Measurements from ENCODE around the gene SCARB2.

DNA sequence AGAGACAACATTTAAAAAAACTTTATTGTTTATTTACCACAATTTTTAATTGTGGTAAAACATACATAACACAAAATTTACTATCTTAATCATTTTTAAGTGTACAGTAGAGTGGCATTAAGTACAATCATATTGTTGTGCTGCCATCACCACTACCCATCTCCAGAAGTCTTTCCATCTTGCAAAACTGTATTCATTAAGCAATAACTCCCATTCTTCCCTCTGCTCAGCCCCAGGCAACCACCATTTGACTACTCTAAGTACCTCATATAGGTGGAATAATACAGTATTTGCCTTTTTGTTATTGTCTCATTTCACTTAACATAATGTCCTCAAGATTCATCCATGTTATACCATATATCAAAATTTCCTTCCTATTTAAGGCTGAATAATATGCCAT, 25.1 kb upstream of the SCARB2 start:
- TF ChIP-seq CEBPB (IDR thresholded peaks at IDR 0.05) (no peak), TAF1 (IDR thresholded peaks at IDR 0.05; ENCODE audit: low read depth) (no peak), YY1 (IDR thresholded peaks at IDR 0.05; ENCODE audit: low read depth) (no peak), RAD21 (IDR thresholded peaks at IDR 0.05; ENCODE audit: low read depth) (no peak), TCF12 (IDR thresholded peaks at IDR 0.05; ENCODE audit: low read depth) (no peak), ZBTB7A (IDR thresholded peaks at IDR 0.05; ENCODE audit: low read depth) (no peak), TEAD4 (IDR thresholded peaks at IDR 0.05) (no peak), FOXM1 (IDR thresholded peaks at IDR 0.05; ENCODE audit: borderline replicate concordance, low read depth) (no peak), NFIC (IDR thresholded peaks at IDR 0.05) (no peak), EGR1 (IDR thresholded peaks at IDR 0.05) (no peak), EP300 (IDR thresholded peaks at IDR 0.05; ENCODE audit: borderline replicate concordance) (no peak)
- TF ChIP-seq, protein P1, sequence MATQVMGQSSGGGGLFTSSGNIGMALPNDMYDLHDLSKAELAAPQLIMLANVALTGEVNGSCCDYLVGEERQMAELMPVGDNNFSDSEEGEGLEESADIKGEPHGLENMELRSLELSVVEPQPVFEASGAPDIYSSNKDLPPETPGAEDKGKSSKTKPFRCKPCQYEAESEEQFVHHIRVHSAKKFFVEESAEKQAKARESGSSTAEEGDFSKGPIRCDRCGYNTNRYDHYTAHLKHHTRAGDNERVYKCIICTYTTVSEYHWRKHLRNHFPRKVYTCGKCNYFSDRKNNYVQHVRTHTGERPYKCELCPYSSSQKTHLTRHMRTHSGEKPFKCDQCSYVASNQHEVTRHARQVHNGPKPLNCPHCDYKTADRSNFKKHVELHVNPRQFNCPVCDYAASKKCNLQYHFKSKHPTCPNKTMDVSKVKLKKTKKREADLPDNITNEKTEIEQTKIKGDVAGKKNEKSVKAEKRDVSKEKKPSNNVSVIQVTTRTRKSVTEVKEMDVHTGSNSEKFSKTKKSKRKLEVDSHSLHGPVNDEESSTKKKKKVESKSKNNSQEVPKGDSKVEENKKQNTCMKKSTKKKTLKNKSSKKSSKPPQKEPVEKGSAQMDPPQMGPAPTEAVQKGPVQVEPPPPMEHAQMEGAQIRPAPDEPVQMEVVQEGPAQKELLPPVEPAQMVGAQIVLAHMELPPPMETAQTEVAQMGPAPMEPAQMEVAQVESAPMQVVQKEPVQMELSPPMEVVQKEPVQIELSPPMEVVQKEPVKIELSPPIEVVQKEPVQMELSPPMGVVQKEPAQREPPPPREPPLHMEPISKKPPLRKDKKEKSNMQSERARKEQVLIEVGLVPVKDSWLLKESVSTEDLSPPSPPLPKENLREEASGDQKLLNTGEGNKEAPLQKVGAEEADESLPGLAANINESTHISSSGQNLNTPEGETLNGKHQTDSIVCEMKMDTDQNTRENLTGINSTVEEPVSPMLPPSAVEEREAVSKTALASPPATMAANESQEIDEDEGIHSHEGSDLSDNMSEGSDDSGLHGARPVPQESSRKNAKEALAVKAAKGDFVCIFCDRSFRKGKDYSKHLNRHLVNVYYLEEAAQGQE (IDR thresholded peaks at IDR 0.05; ENCODE audit: low read depth): no peak
- TF ChIP-seq, protein P2, sequence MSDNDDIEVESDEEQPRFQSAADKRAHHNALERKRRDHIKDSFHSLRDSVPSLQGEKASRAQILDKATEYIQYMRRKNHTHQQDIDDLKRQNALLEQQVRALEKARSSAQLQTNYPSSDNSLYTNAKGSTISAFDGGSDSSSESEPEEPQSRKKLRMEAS (IDR thresholded peaks at IDR 0.05): no peak
- TF ChIP-seq, protein P3, sequence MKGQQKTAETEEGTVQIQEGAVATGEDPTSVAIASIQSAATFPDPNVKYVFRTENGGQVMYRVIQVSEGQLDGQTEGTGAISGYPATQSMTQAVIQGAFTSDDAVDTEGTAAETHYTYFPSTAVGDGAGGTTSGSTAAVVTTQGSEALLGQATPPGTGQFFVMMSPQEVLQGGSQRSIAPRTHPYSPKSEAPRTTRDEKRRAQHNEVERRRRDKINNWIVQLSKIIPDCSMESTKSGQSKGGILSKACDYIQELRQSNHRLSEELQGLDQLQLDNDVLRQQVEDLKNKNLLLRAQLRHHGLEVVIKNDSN (IDR thresholded peaks at IDR 0.05): no peak
